Measurements from ENCODE around the gene CR1L. TPM values are rescaled to one million over a fixed set of nuclear protein-coding genes. Genes with fewer than 3 reads are reported as not detected.

Gene CR1L
- total and polyA plus RNA-seq, 2 of the 8 experiments (the other 6 are each of a cell fraction or from before 2014, with no cell fraction given): 0.39 TPM; not detected in 1

DNA sequence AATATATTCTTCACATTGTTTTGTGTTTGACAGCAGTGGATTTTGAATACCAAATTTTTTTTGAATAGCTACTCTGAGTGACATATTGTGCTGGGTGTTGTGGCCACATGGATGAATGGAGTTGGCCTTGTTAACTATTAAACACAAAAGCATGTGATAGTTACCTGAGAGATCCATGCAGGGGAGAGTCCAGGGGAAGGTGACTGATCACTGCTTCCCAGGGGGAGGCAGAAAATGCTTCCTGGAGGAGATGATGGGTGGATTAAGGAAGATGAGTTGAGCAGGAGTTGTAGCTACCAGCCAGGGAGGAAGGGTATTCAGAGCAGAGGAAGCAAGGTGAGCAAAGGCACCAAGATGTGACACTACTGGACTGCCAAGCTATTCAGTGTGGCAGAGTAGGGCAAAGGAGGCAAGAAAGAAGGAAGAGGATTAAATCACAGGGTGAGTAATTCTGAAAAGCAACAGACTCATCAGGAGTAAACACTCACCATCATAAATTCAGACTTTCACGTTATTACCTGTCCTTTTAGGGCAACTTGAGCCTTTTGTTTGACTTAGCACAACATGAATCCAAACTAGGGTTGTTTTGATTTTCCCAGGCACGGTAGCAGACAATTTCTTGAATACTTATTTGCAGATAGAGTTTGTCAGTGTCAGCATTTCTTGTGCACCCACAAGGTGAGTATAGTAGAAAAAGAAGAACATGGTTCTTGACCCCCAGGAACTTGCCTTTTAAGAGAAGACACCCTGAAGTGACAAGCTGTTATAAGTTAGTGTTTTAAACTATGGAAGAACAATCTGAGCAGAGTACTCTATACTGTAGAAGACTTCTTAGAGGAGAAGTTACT, 111.1 kb downstream of the CR1L start (continued):
- no peak for TF ChIP-seq NANOG (IDR thresholded peaks at IDR 0.05; ENCODE audit: insufficient read depth, low read depth, low read length, poor library complexity, severe bottlenecking)
- TF ChIP-seq SP1 (IDR thresholded peaks at IDR 0.05; ENCODE audit: low read depth, low read length): no peak
- TF ChIP-seq RXRA (IDR thresholded peaks at IDR 0.05; ENCODE audit: insufficient read depth, low read depth, low read length): no peak
- TF ChIP-seq CEBPB (IDR thresholded peaks at IDR 0.05; ENCODE audit: low read depth, low read length): no peak
